CD4-positive, alpha-beta T cell treated with Interferon alpha-2 for 1 hour (primary cell): ENCODE results near the gene PODXL.
"Not testable (repeated sequence)": the region's sequence is repeated elsewhere in the genome, so short reads cannot be mapped to it uniquely, and the experiment has no call there.

ENCODE experiments used
- DNase-seq, 2 donors: peaks; one replicate each; pipeline ENCODE4 v3.0.0-alpha.2; 2020 to 2022

The PODXL gene

DNA sequence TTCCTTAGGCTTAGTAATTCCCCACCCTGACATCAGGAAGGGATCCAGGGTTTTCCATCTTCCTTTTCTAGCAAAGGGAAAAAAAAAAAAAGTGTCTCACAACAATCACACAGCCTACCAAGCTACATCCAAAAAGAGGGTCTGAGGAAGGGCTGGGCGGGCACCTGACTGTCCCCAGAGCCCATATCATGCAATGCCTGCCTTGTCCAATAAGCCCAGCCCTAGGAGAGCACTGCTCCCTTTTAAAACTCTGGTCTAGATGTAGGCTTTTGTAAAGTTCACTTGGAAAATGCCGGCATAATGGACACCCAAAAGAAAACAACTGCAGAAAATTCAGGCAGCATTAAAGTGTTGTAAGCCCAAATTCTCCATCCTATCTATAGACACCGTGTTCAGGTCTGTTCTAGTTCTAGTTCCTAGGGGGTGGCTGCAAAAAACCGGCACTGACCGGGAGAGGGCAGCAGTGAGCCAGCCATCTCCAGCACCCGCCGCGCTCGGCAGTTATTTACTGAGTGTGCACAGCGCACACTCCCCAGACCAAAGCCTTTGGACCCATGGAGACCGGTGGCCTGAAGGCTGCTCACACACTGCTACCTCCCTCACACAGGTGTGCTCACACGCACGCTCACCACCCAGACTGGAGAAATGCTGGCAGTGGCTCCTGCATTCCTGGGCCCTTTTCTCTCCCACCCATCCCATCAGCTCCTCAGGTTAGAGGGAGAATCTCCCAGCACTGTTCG lies 48.7 kb downstream of the PODXL start:
- peak; percentile 68 to 77 for DNase-seq

- no peak for DNase-seq
These were observed 49.8 kb downstream of the PODXL start for GRCh38 chr7:131506597-131506996.

DNA sequence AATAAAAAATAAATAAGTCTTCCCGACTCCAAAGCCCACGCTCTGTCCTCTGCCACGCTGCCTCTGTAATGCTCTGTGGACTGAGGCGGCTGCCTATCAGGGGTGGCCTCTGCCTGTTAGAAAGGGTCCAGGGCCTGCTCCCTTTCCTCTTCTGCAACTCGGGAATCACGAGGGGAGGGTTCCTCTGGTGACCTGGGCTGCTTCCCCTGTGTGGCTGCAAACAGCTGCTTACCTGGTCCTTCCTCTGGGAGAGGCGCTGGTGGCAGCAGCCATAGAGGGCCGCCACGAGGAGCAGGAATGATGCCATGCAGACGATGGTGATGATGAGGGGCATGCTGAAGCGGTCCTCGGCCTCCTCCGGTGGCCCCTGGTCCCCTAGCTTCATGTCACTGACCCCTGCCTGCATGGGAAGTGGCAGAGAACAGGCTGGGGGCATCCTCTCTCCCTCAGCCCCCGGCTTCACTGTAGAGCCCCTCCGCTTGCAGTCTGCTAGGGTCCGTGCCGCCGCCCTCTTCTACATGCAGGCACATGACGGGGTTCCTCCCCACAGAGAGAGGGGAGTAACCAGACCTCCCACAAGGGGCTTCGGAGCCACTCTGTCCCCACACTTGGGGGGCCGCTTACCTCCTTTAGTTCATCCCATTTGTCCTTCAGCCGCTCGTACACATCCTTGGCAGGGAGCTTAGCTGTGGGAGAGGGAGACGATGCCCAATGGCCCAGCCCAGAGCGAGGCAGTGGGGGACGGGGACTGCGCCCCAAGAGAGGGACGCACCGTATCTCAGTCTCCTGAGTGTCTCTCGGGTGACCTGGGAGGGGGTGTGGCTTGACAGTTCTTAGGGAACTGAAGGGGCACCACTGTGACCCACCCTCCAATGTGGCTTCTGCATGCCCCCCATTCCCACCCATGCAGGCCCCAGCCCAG lies 50.5 kb downstream of the PODXL start:
- DNase-seq, result no peak

DNA sequence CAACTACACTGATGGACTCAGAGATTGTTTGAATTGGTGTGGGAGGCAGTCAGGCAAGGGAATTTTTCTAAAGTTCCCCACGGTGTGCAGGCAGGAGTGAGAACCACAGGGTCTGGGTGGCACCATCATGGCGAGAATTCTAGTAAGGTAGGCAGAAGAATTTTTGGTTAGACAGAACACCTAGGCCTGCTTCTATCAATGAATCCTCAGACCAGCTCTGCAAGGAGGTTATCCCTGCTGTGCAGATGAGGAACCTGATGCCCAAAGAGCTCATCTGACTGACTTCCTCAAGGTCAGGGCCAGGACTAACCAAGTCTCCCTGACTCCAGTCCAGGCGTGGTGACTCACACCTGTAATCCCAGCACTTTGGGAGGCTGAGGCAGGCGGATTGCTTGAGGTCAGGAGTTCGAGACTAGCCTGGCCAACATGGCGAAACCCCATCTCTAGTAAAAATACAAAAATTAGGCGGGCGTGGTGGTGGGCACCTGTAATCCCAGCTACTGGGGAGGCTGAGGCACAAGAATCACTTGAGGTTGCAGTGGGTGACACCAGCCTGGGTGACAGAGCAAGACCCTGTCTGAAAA lies 51.3 kb downstream of the PODXL start:
- not testable (repeated sequence) for DNase-seq

- no peak for DNase-seq
These were observed 52.1 kb downstream of the PODXL start for GRCh38 chr7:131504157-131504899.

DNA sequence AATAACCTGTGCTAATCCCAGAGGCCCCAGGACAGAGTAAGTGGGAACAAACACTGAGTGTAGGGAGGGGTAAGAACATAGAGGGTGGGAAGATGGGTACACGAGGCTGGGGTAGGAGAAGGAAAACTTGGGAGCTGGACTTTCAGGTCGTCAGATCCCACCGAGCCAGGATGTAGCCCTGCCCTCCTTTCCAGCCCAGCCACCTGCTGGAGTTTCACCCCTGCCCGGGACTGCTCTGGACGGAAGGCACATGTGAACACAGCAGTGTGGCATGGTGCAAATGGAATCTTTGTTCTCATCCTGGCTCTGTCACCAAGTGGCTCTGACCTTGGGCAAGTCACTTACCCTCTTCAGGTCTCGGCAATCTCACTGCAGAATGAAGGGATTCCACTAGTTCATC lies 52.8 kb downstream of the PODXL start:
- no peak for DNase-seq

DNA sequence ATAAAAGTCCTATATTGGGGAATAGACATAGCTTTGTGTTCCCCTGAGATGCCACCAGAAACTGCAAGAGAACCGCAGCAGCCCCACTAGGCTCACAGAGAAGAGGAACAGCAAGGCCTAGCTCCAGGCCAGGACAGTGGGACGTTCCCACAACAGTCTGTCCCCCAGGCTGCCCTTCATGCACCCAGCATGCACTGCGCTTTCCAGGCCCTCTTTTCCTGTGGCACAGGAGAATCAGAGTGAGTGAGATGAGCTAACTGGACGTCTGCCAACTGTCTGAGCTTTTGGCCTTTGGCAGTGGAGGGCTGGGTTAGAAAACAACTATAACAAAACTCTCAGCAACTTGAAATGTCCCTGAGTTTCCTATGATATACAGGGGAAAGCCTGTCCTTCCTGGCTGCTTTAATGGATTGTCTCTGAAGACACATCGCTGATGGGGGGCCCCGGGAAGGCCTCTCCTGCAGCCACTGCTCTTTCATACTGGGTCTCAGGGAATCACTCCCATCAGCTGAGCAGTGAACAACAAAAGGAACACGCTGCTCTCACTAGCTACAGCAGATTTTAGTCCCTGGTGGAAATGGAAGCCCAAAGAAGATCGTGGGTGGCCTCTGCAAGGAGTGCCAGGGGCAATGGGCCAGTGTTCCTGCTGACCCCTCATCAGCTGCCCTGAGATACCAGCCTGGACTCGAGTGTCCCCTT lies 53.5 kb downstream of the PODXL start:
- DNase-seq, result no peak

DNA sequence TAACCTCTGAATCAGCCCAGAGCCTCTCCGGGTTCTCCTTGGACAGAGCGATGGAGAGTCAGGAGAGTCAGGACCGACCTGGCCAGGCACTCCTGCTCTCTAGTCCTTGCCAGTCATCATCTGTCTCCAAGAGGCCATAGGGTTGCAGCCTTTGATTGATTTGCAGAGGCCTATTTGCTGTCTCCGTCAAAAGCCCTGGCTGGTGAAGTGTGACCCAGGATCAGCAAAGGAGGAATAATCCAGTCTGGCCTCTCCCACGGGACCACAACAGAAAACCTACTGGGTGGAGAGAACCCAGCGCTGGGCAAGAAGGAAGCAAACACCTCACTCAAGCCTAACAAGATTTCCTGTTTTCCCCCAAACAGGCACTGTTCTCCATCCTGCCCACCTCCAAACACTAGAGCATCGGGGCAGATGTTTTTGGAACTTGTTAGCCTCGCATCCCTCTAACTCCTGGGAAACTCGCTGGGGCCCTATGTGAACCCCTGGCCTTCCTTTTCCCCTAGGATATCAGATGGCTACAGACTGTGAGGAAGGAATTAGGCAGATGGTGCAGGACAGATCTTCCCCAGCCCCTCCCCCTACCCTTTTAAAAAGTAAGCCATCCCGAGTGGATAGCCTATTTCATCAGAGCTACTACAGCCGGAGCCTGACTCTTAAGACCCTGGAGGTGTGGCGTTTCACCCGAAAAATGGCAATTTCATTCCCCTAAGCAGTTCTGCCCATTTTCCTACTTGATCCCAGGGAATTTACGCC lies 54.3 kb downstream of the PODXL start:
- no peak for DNase-seq

DNA sequence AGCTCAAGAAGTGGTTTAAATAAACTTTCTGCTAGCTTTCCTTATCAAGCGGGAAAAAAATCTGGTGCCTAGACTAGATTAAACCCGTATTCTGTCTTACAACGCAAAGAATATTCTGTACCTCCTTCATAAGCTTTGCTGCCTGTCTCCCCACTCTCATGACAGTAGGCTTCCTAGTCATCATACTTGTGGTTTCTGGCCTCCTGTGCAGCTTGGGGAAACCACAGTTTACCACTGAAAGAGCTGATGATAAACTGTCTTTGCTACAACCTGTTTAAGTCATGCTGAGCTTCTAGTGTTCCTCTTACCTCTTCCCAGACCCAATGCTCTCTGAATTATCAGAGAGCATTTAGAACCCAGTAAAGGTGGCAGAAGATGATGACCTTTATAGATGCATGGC lies 55.0 kb downstream of the PODXL start:
- peak in 1 of 2 donors; percentile 55 for DNase-seq

DNA sequence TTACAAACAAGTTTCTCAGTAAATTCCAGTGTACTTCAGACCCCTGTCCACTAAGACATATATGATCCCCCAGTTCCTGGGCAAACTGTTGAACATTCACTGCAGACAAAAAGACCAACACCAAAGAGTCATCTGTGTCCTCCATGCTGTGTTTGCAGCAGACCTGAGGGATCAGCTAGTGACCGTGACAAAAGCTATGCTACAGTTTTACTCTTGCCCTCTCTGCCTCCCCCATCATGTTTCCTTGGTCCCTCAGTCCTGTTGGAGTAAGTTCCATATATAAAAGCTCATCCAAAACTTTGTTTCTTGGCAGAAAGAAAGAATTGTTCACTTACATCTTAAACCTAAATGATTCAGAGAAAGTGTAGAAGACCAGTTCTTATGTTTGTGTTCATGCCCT lies 56.1 kb downstream of the PODXL start:
- no peak for DNase-seq

GRCh38 chr7:131499801-131500200 lies 56.6 kb downstream of the PODXL start:
- DNase-seq, result no peak

DNA sequence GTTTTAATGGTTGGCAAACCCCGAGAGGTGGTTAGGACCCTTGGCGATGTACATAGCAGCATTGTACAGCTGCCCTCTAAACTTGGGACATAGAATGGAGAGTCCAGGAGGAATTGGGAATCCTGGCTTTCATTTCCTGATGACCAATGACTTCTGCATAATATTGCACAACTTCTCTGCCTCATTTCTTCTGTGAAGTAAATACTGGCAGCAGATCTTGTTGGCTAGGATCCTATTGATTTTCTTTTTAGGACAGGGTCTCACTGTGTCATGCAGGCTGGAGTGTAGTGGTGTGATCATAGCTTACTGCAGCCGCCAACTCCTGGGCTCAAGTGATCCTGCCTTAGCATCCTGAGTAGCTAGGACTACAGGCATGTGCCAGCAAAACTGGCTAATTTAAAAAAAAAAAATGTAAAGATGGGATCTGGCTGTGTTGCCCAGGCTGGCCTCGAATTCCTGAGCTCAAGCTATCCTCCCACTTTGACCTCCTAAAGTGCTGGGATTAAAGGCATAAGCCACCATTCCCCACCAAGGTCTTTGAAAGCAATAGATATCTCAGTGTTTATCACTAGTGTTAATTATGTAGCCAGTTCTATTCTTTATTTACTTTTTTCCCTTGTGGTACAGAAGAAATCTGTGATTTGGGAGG lies 58.1 kb downstream of the PODXL start:
- no peak for DNase-seq

- DNase-seq, result no peak
These were observed 59.0 kb downstream of the PODXL start for GRCh38 chr7:131497454-131497853.

DNA sequence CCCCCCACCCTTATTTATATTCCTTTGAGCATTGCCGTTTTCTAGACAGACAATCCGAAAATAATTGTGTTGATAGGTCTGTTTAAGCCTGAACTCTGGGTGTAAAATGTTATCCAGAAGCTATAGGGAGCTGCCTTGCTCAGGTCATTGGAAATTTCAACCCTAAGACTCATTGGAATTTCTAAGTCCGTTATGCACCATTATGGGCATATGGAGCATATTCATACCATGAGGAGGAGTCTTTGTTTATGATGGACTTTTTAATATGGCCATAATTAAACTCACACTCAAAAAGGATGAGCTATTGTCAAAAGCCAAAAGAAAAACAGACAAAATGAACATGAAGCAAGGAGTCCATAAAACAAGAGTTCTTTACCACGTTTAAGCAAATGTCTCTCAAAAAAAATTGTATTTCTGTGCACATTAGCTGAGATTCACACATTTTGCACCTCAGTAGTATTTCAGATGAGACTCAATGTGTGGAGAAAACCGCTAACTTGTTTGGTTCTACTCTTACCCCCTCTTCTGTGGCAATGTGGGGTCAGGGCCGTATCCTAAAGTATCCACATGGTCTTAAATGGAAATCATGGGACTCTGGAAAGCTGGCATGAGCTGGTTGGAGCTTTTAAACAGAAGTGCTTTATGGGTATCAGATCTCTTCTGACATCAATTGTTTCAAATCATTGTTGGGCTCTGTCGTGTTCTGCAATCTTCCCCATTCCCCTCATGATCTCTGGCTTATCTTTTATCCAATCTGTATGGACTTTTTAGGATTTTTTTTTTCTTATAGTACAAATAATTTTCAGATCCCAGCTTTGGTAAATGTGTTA lies 60.5 kb downstream of the PODXL start:
- DNase-seq, result no peak

GRCh38 chr7:131494182-131494581 lies 62.2 kb downstream of the PODXL start:
- DNase-seq, result no peak

- DNase-seq, result no peak
These were observed 62.8 kb downstream of the PODXL start for GRCh38 chr7:131493581-131493980.

GRCh38 chr7:131493081-131493480 lies 63.3 kb downstream of the PODXL start:
- no peak for DNase-seq

- DNase-seq, result no peak
These were observed 66.5 kb downstream of the PODXL start for GRCh38 chr7:131489881-131490280.

DNA sequence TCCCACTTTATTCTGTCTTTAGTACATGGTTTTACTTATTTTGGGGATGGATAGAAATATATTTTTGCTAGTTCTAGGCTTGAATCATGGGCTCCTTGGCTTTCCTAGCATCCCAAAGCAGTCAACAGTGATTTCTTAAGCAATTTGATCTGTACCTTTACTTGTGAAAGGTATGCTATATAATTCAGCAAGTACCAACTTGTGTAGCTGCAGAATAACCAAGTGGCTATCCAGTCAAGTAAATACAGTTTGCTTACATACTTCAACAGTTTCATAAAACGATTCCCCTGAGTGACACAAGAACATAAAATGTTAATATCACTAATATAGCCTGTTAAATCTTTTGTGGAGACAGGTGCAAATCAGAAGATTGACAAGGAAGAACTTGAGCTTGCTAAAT lies 67.2 kb downstream of the PODXL start:
- DNase-seq, result no peak

GRCh38 chr7:131488361-131488760 lies 68.1 kb downstream of the PODXL start:
- DNase-seq, result no peak
